NCI-H187 treated with DMSO at 0.1 percent for 48 hours (cell line): ENCODE data around the gene ANKS6.

Experiments used
- DNase-seq: peaks from one replicate; lab custom pipeline; 2025; lab: John Stamatoyannopoulos, UW

Gene ANKS6

GRCh38 chr9:98772364-98773155 is 23.8 kb downstream of the ANKS6 start:
- no peak for DNase-seq

GRCh38 chr9:98771209-98771874 is 25.0 kb downstream of the ANKS6 start:
- no peak for DNase-seq

GRCh38 chr9:98770717-98771116 is 25.6 kb downstream of the ANKS6 start:
- DNase-seq = no peak

GRCh38 chr9:98768344-98768743 is 28.0 kb downstream of the ANKS6 start:
- no peak for DNase-seq

- DNase-seq = no peak
Measured at GRCh38 chr9:98767915-98768314, 28.4 kb downstream of the ANKS6 start.

- no peak for DNase-seq
Measured at GRCh38 chr9:98767196-98767595, 29.2 kb downstream of the ANKS6 start.

- DNase-seq = no peak
Measured at GRCh38 chr9:98766586-98766985, 29.8 kb downstream of the ANKS6 start.

- no peak for DNase-seq
Measured at GRCh38 chr9:98765256-98765655, 31.1 kb downstream of the ANKS6 start.

GRCh38 chr9:98763986-98764745 is 32.2 kb downstream of the ANKS6 start:
- no peak for DNase-seq

- no peak for DNase-seq
Measured at GRCh38 chr9:98760231-98760630, 36.1 kb downstream of the ANKS6 start.

GRCh38 chr9:98755006-98755618 is 41.2 kb downstream of the ANKS6 start:
- no peak for DNase-seq

- DNase-seq = no peak
Measured at GRCh38 chr9:98751210-98751609, 45.1 kb downstream of the ANKS6 start.

- no peak for DNase-seq
Measured at GRCh38 chr9:98750364-98751060, 45.8 kb downstream of the ANKS6 start.

GRCh38 chr9:98747476-98747875 is 48.9 kb downstream of the ANKS6 start:
- DNase-seq = no peak

GRCh38 chr9:98745470-98745869 is 50.9 kb downstream of the ANKS6 start:
- no peak for DNase-seq

GRCh38 chr9:98743818-98744611 is 52.3 kb downstream of the ANKS6 start:
- DNase-seq = no peak

- no peak for DNase-seq
Measured at GRCh38 chr9:98743329-98743728, 53.0 kb downstream of the ANKS6 start.

- no peak for DNase-seq
Measured at GRCh38 chr9:98742325-98743280, 53.8 kb downstream of the ANKS6 start.

GRCh38 chr9:98740226-98740881 is 56.0 kb downstream of the ANKS6 start:
- no peak for DNase-seq
